MM.1S (cell line): ENCODE results near the gene DAB2IP.

Experiments used
- DNase-seq: peaks from one replicate; pipeline ENCODE4 v3.0.0-alpha.2; 2015
- H2AFZ ChIP-seq: fragments of 300-600 bp; sonication (generic); 2 replicates; pipeline ENCODE4 v1.6.0; 2016; ENCODE audit warnings: antibody characterized with exemption, low read length
- H3F3A ChIP-seq: fragments of 300-600 bp; sonication (generic); 2 replicates; pipeline ENCODE4 v1.6.1; 2016; ENCODE audit warnings: mild to moderate bottlenecking, antibody characterized with exemption, low read length, moderate library complexity, mixed read lengths; ENCODE audit not compliant: insufficient read depth
- H3K27ac ChIP-seq: fragments of 300-600 bp; sonication (generic); 2 replicates; pipeline ENCODE4 v1.5.1; 2016; ENCODE audit warnings: mild to moderate bottlenecking, low read length
- H3K27me3 ChIP-seq: fragments of 300-600 bp; sonication (generic); replicated peaks from 2 replicates; pipeline ENCODE4 v1.6.0; 2016; ENCODE audit warnings: low read length; ENCODE audit not compliant: insufficient read depth
- H3K36me3 ChIP-seq: fragments of 300-600 bp; sonication (generic); replicated peaks from 2 replicates; pipeline ENCODE4 v1.6.1; 2016; ENCODE audit warnings: mild to moderate bottlenecking, low read length, mixed read lengths; ENCODE audit not compliant: insufficient read depth
- H3K4me1 ChIP-seq: fragments of 300-600 bp; sonication (generic); 2 replicates; pipeline ENCODE4 v1.6.1; 2016; ENCODE audit warnings: low read length, mixed read lengths
- H3K4me2 ChIP-seq: fragments of 300-600 bp; sonication (generic); 2 replicates; pipeline ENCODE4 v1.6.0; 2016; ENCODE audit warnings: low read depth, low read length
- H3K4me3 ChIP-seq: fragments of 300-600 bp; sonication (generic); 2 replicates; pipeline ENCODE4 v1.5.1; 2016; ENCODE audit warnings: low read length, mixed read lengths
- H3K79me2 ChIP-seq: fragments of 300-600 bp; sonication (generic); 2 replicates; pipeline ENCODE4 v1.6.1; 2016; ENCODE audit warnings: mixed run types, low read length, mixed read lengths
- H3K9ac ChIP-seq: fragments of 300-600 bp; sonication (generic); 2 replicates; pipeline ENCODE4 v1.6.1; 2016; ENCODE audit warnings: low read length, mixed read lengths
- H3K9me2 ChIP-seq: fragments of 300-600 bp; sonication (generic); replicated peaks from 2 replicates; pipeline ENCODE4 v1.6.1; 2016; ENCODE audit warnings: mild to moderate bottlenecking, low read length, mixed read lengths; ENCODE audit not compliant: insufficient read depth
- H3K9me3 ChIP-seq: fragments of 300-600 bp; sonication (generic); replicated peaks from 2 replicates; pipeline ENCODE4 v1.6.1; 2016; ENCODE audit warnings: mild to moderate bottlenecking, low read length, mixed read lengths; ENCODE audit not compliant: insufficient read depth
- H4K20me1 ChIP-seq: fragments of 300-600 bp; sonication (generic); 2 replicates; pipeline ENCODE4 v1.6.1; 2016; ENCODE audit warnings: mild to moderate bottlenecking, low read length, moderate library complexity, mixed read lengths; ENCODE audit not compliant: insufficient read depth
- EZH2 ChIP-seq: fragments of 300-600 bp; sonication (generic); optimal IDR thresholded peaks from 2 replicates; pipeline ENCODE3; 2017; ENCODE audit warnings: low read depth, mild to moderate bottlenecking, antibody characterized with exemption, low read length, mixed read lengths
- EZH2phosphoT487 ChIP-seq: fragments of 300-600 bp; sonication (generic); IDR thresholded peaks from 2 replicates; pipeline ENCODE4 v1.6.1; 2018; ENCODE audit warnings: antibody characterized with exemption, low read length
- TF ChIP-seq, protein P1 (sequence below): fragments of 300-600 bp; sonication (generic); IDR thresholded peaks from 2 replicates; pipeline ENCODE4 v1.5.1; 2016; ENCODE audit warnings: antibody characterized with exemption, low read length, mixed read lengths

Gene DAB2IP

DNA sequence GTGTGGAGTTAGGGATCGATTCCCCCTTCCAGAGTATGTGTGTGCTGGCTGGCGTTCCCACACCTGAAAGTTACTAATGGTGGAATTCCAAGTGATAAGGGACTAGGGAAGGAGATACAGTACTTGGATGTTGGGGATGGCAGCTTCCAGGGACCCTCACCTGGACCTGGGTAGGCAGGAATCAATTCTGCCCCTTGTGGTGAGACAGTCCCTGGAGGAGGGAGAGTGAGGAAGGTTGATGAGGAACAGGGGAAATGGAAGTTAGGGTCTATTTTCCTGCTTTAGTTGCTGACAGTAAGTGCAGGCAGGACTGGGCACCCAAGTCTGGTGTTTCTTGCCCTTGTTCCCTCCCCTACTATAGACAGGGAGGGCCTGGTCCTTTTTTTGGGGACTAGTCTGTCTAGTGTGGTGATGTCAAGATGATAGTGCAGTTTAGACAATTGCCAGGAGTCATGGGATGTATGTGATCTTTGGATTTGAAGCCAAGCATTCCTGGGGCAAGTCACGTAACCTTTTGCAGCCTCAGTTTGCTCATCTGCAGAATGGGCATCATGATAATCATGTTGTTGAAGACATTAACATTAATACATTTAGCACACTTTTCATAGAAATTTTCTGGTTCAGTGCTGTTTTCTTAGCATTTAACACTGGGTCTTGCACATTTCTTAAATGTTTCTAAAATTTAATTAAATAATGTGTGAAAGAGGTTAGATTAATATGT is 51.7 kb downstream of the DAB2IP start:
- H3K4me3 ChIP-seq: no peak overlapping the region
- no peaks in the 10 kb centered on the region for H3K79me2 ChIP-seq
- no peaks in the 10 kb centered on the region for H3K36me3 ChIP-seq
- no peak overlapping the region for H3K9ac ChIP-seq
- H3F3A ChIP-seq: peaks cover 8% of the 10 kb centered on the region
- no peak for DNase-seq
- H3K9me3 ChIP-seq: no peaks in the 10 kb centered on the region
- no peak overlapping the region for H3K4me2 ChIP-seq
- peaks cover 11% of the 10 kb centered on the region for H3K27me3 ChIP-seq
- H3K4me1 ChIP-seq: peaks cover 17% of the 10 kb centered on the region
- no peak overlapping the region for H3K27ac ChIP-seq
- no peaks in the 10 kb centered on the region for H4K20me1 ChIP-seq
- H2AFZ ChIP-seq: no peak overlapping the region
- TF ChIP-seq, protein P1, sequence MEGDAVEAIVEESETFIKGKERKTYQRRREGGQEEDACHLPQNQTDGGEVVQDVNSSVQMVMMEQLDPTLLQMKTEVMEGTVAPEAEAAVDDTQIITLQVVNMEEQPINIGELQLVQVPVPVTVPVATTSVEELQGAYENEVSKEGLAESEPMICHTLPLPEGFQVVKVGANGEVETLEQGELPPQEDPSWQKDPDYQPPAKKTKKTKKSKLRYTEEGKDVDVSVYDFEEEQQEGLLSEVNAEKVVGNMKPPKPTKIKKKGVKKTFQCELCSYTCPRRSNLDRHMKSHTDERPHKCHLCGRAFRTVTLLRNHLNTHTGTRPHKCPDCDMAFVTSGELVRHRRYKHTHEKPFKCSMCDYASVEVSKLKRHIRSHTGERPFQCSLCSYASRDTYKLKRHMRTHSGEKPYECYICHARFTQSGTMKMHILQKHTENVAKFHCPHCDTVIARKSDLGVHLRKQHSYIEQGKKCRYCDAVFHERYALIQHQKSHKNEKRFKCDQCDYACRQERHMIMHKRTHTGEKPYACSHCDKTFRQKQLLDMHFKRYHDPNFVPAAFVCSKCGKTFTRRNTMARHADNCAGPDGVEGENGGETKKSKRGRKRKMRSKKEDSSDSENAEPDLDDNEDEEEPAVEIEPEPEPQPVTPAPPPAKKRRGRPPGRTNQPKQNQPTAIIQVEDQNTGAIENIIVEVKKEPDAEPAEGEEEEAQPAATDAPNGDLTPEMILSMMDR: peak; percentile 14; the same call in 1 of the 2 replicates
- no peak for TF ChIP-seq EZH2phosphoT487
- TF ChIP-seq EZH2: no peak
- H3K9me2 ChIP-seq: no peaks in the 10 kb centered on the region

DNA sequence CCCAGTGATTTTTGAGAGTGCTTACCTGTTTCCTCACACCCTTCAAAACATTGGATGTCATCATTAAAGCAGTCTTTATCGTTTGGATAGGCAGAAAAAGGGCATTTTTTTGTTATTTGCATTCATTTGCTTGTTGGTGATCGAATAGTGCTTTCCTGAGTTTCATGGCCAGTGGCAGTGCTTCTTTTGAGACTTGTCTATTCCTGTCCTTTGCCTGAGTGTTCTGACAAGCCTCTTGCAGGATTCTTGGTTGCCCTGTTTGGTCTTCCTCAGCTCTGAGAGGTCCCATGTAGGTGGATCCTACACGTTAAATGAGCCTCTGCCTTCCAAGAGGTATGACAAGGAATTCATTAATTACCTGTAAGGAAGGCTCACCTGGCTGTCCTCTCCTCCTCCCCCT is 52.8 kb downstream of the DAB2IP start:
- Histone ChIP-seq H3K79me2 (no peaks in the 10 kb centered on the region), H2AFZ (no peak overlapping the region), H3K36me3 (no peaks in the 10 kb centered on the region), H3K9me3 (no peaks in the 10 kb centered on the region), H3K4me3 (no peak overlapping the region), H3K9ac (no peak overlapping the region), H4K20me1 (no peaks in the 10 kb centered on the region), H3K27me3 (0 out of 2 replicates have a peak, but pooled peaks cover 6% of the 10 kb centered on the region), H3K27ac (no peak overlapping the region), H3F3A (peaks cover 14% of the 10 kb centered on the region), H3K9me2 (no peaks in the 10 kb centered on the region), H3K4me1 (peaks cover 28% of the 10 kb centered on the region), H3K4me2 (no peak overlapping the region)
- no peak for DNase-seq
- TF ChIP-seq, protein P1: no peak

- H3K4me2 ChIP-seq: no peak overlapping the region
Measured at GRCh38 chr9:121706149-121706750, 54.8 kb downstream of the DAB2IP start.

More at GRCh38 chr9:121706149-121706750, 54.8 kb downstream of the DAB2IP start:
- Histone ChIP-seq H3K79me2 (no peaks in the 10 kb centered on the region), H3K27me3 (no peaks in the 10 kb centered on the region), H3K9me3 (no peaks in the 10 kb centered on the region), H3K4me3 (no peak overlapping the region), H3K27ac (no peak overlapping the region), H3K9ac (no peak overlapping the region), H2AFZ (no peak overlapping the region), H3K9me2 (no peaks in the 10 kb centered on the region), H4K20me1 (no peaks in the 10 kb centered on the region), H3K4me1 (peaks cover 29% of the 10 kb centered on the region), H3F3A (peaks cover 14% of the 10 kb centered on the region), H3K36me3 (no peaks in the 10 kb centered on the region)
- no peak for DNase-seq
- no peak for TF ChIP-seq EZH2phosphoT487
